T-cell (primary cell): ENCODE data around the gene YIPF4. TPM values are rescaled to one million over a fixed set of nuclear protein-coding genes. Genes with fewer than 3 reads are reported as not detected.
A peak's percentile ranks its signal among the peaks of the same experiment; 100 is the strongest.
"Not testable (repeated sequence)": the region's sequence is repeated elsewhere in the genome, so short reads cannot be mapped to it uniquely, and the experiment has no call there.

Source experiments
- ATAC-seq, 4 experiments: fragments of 200-7000 bp in 3 of 4; fragments of 150-1000 bp in 1 of 4; cut with Tn5 transposase; replicated peaks in 1 of 4; 1 replicate in 3 of 4; 2 replicates in 1 of 4; pipeline ENCODE4 v1.10.0; 2021; ENCODE audit warnings: moderate library complexity in 3 of 4, mild to moderate bottlenecking in 2 of 4, moderate number of reproducible peaks in 1 of 4
- CTCF ChIA-PET, 2 donors: fragments of 300-600 bp; sonication (Branson Sonifier 250); formaldehyde crosslinking; loops; one replicate each; lab custom pipeline; 2022; ENCODE audit warnings: antibody characterized with exemption in 2 of 2; lab: Charles Lee
- POLR2A ChIA-PET, 2 donors: fragments of 300-600 bp; sonication (Branson Sonifier 250); formaldehyde crosslinking; loops; one replicate each; lab custom pipeline; 2022; ENCODE audit warnings: antibody characterized with exemption in 2 of 2; lab: Charles Lee
- DNase-seq, 35 experiments: peaks; one replicate each; pipeline versions ENCODE4 v3.0.0 to v3.0.0-alpha.2; 2013 to 2023
- H3K27ac ChIP-seq: one replicate; pipeline ENCODE4 v1.5.1; 2013; ENCODE audit warnings: low read length
- H3K27me3 ChIP-seq, 2 experiments: replicated peaks in 1 of 2; 1 replicate in 1 of 2; 2 replicates in 1 of 2; pipeline versions ENCODE4 v1.6.1 to v1.7.0; 2013; ENCODE audit warnings: low read length in 1 of 2, mixed read lengths in 1 of 2; ENCODE audit not compliant: control insufficient read depth in 2 of 2, insufficient read depth in 2 of 2; ENCODE audit errors: extremely low read depth in 1 of 2
- H3K36me3 ChIP-seq, 2 donors: 1 replicate in 1 of 2; 2 replicates in 1 of 2; pipeline versions ENCODE4 v1.6.1 to v1.7.0; 2013; ENCODE audit warnings: low read length in 1 of 2; ENCODE audit not compliant: control insufficient read depth in 2 of 2, insufficient read depth in 1 of 2; ENCODE audit errors: extremely low read depth in 1 of 2
- H3K4me1 ChIP-seq, 2 experiments: 1 replicate in 1 of 2; 2 replicates in 1 of 2; pipeline versions ENCODE4 v1.6.1 to v1.7.0; 2013; ENCODE audit warnings: low read length in 2 of 2, mixed read lengths in 1 of 2; ENCODE audit not compliant: insufficient read depth in 2 of 2, control insufficient read depth in 1 of 2; ENCODE audit errors: extremely low read depth in 1 of 2
- H3K4me3 ChIP-seq, 2 donors: 1 replicate in 1 of 2; 2 replicates in 1 of 2; pipeline versions ENCODE4 v1.5.1 to v1.7.0; 2013; ENCODE audit warnings: mild to moderate bottlenecking in 2 of 2, low read length in 1 of 2, moderate library complexity in 1 of 2; ENCODE audit not compliant: control insufficient read depth in 1 of 2; ENCODE audit errors: extremely low read depth in 1 of 2
- H3K9me3 ChIP-seq: 2 replicates; pipeline ENCODE4 v1.7.0; 2013
- H3K27ac Mint-ChIP-seq, 2 donors: one replicate each; pipeline ENCODE4 v1.8.0; 2020 to 2021; ENCODE audit warnings: mild to moderate bottlenecking in 2 of 2, mixed read lengths in 2 of 2
- H3K27me3 Mint-ChIP-seq, 2 donors: one replicate each; pipeline ENCODE4 v1.8.0; 2021 to 2022; ENCODE audit warnings: mixed read lengths in 2 of 2
- H3K36me3 Mint-ChIP-seq: one replicate; pipeline ENCODE4 v1.8.0; 2021; ENCODE audit warnings: mixed read lengths
- H3K4me1 Mint-ChIP-seq, 3 donors: one replicate each; pipeline ENCODE4 v1.8.0; 2020 to 2022; ENCODE audit warnings: mixed read lengths in 3 of 3, mild to moderate bottlenecking in 1 of 3
- H3K4me3 Mint-ChIP-seq, 3 donors: one replicate each; pipeline ENCODE4 v1.8.0; 2020 to 2022; ENCODE audit warnings: mild to moderate bottlenecking in 3 of 3, mixed read lengths in 3 of 3, moderate library complexity in 3 of 3
- H3K9me3 Mint-ChIP-seq, 3 donors: one replicate each; pipeline ENCODE4 v1.8.0; 2020 to 2022; ENCODE audit warnings: mixed read lengths in 3 of 3
- WGBS: methylation state at CpG from one replicate; pipeline ENCODE4 v1.1.5; 2013; ENCODE audit warnings: missing lambda C conversion rate; ENCODE audit not compliant: insufficient coverage; 5-methylcytosine and 5-hydroxymethylcytosine counted together
- total RNA-seq, 35 experiments: library from RNA in 6 of 35; stranded (reverse) in 6 of 35; fragments of 120-200 nt in 1 of 35; gene quantifications; one replicate each; pipeline versions ENCODE4 v1.2.1 to v1.2.4 and lab custom pipeline; 2013 to 2026

Gene YIPF4
- total RNA-seq, 5 donors from 2014 or later (not counting 1 experiment from before 2014, with no cell fraction given) = 17.1 to 47.5 (median 42.7) TPM

DNA sequence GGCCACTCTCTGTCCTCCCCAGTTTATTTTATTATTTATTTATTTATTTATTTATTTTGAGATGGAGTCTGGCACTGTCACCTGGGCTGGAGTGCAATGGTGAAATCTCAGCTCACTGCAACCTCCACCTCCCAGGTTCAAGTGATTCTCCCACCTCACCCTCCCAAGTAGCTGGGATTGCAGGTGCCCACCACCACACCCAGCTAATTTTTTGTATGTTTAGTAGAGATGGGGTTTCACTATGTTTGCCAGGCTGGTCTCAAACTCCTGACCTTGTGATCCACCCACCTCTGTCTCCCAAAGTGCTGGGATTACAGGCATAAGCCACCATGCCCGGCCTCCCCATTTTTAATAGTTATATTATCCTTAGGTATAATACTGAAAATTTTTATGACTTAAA, 51.0 kb downstream of the YIPF4 start:
- H3K27me3 Mint-ChIP-seq, H3K4me1 Mint-ChIP-seq, CTCF ChIA-PET, H3K4me3 ChIP-seq, H3K27ac Mint-ChIP-seq, H3K9me3 ChIP-seq, H3K27ac ChIP-seq, H3K4me3 Mint-ChIP-seq, ATAC-seq, DNase-seq, H3K9me3 Mint-ChIP-seq, H3K36me3 ChIP-seq, H3K27me3 ChIP-seq, POLR2A ChIA-PET, H3K4me1 ChIP-seq: not testable (repeated sequence)
- H3K36me3 Mint-ChIP-seq = peaks cover 19% of the 10 kb centered on the region
- no CpG with 5 or more reads among the region's 1 CpG for WGBS

DNA sequence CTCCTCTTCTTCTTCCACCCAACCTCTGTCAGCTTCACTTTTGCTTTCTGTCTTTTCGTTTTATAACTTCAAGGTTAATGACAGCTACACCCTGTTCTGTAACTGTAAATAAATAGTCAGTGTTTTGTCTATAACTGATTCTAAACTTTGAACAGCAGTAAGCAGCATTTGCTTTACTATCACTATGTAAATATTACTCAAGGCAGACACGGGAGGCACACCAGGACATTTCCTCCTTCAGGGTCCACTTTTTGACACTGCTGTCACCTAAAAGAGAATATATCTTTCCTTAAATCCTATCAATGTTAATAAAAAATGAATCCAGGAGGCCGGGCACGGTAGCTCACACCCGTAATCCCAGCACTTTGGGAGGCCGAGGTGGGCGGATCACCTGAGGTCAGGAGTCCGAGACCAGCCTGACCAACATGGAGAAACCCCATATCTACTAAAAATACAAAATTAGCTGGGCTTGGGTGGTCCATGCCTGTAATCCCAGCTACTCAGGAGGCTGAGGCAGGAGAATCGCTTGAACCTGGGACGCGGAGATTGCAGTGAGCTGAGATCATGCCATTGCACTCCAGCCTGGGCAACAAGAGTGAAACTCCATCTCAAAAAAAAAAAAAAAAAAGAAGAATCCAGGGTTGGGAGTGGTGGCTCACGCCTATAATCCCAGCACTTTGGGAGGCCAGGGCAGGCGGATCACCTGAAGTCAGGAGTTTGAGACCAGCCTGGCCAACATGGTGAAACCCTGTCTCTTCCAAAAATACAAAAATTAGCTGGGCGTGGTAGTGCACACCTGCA, 51.7 kb downstream of the YIPF4 start:
- H3K27me3 Mint-ChIP-seq, H3K4me3 ChIP-seq, ATAC-seq, POLR2A ChIA-PET, H3K36me3 ChIP-seq, H3K27ac Mint-ChIP-seq, H3K4me1 Mint-ChIP-seq, H3K27ac ChIP-seq, H3K4me3 Mint-ChIP-seq, H3K27me3 ChIP-seq, H3K9me3 Mint-ChIP-seq, H3K9me3 ChIP-seq, DNase-seq, CTCF ChIA-PET, H3K4me1 ChIP-seq: not testable (repeated sequence)
- WGBS = 97% methylated on average over 6 of the region's 14 CpGs
- peaks cover 19% of the 10 kb centered on the region for H3K36me3 Mint-ChIP-seq

DNA sequence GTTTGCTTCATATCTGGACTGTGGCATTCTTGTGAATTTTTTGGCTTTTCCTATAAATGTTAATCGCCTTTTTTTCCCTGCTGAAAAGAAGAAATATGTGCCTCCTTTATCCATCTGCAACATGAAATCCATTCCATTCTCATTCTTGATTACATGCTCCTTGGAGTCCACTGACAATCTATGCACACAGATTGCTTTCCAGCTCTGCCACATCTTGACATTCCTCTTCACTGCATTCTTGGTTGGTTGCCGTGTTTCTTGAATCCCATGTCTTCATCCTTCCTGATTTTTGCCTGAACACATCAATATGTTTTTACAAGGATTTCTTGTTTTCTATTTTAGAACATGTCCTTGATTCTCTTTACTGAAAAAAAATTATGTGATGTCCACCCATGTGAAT, 52.4 kb downstream of the YIPF4 start:
- H3K36me3 Mint-ChIP-seq = peaks cover 16% of the 10 kb centered on the region
- H3K4me3 ChIP-seq = no peak overlapping the region
- H3K4me1 ChIP-seq = no peaks in the 10 kb centered on the region
- ChIA-PET POLR2A (no interaction called here), CTCF (no interaction called here)
- no peaks in the 10 kb centered on the region for H3K9me3 ChIP-seq
- ATAC-seq (no peak), DNase-seq (no peak)
- no peaks in the 10 kb centered on the region for H3K36me3 ChIP-seq
- no peak overlapping the region for H3K27ac ChIP-seq
- WGBS = 88% methylated on average over 1 of the region's 2 CpGs
- no peaks in the 10 kb centered on the region for H3K27me3 ChIP-seq
- H3K9me3 Mint-ChIP-seq = no peaks in the 10 kb centered on the region
- H3K4me1 Mint-ChIP-seq = no peaks in the 10 kb centered on the region
- no peaks in the 10 kb centered on the region for H3K27me3 Mint-ChIP-seq
- no peak overlapping the region for H3K27ac Mint-ChIP-seq
- H3K4me3 Mint-ChIP-seq = no peak overlapping the region

DNA sequence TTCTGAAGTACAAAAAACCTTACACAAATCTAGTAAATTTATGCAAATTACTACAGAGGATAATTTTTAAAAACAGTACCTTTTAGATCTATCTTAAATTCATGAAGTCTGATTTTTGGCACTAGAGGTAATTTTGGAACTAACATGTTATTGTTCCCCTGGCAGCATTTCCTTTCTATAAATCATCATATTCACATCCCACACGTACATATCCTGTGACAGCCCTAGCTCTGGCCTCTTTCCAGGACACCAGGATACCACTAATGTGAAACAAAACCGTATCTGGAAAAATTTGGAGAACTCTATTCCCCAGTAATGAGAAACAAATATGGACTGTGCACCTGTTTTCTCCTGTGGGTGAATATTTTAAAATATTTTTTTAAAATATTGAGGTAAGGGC, 65.1 kb downstream of the YIPF4 start:
- Mint-ChIP-seq H3K36me3 (peaks cover 10% of the 10 kb centered on the region), H3K4me1 (no peaks in the 10 kb centered on the region), H3K27ac (no peak overlapping the region), H3K4me3 (no peak overlapping the region), H3K9me3 (no peaks in the 10 kb centered on the region), H3K27me3 (no peaks in the 10 kb centered on the region)
- Histone ChIP-seq H3K27me3 (no peaks in the 10 kb centered on the region), H3K36me3 (no peaks in the 10 kb centered on the region), H3K9me3 (no peaks in the 10 kb centered on the region), H3K4me1 (no peaks in the 10 kb centered on the region), H3K27ac (no peak overlapping the region), H3K4me3 (no peak overlapping the region)
- ChIA-PET POLR2A (no interaction called here), CTCF (no interaction called here)
- no CpG with 5 or more reads among the region's 2 CpGs for WGBS
- DNase-seq = no peak
- no peak for ATAC-seq

DNA sequence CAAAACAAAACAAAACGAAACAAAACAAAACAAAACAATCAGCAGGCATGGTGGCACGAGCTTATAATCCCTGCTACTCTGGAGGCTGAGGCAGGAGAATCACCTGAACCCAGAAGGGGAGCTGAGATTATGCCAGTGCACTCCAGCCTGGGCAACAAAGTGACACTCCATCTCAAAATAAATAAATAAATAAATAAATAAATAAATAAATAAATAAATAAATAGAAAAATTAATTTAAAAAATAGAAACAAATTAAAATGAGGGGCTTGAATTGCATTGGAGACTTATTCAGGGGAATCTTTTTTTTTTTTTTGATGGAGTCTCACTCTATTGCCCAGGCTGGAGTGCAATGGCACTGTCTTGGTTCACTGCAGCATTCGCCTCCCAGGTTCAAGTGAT, 73.1 kb downstream of the YIPF4 start:
- not testable (repeated sequence) for H3K4me3 ChIP-seq, H3K27ac Mint-ChIP-seq

DNA sequence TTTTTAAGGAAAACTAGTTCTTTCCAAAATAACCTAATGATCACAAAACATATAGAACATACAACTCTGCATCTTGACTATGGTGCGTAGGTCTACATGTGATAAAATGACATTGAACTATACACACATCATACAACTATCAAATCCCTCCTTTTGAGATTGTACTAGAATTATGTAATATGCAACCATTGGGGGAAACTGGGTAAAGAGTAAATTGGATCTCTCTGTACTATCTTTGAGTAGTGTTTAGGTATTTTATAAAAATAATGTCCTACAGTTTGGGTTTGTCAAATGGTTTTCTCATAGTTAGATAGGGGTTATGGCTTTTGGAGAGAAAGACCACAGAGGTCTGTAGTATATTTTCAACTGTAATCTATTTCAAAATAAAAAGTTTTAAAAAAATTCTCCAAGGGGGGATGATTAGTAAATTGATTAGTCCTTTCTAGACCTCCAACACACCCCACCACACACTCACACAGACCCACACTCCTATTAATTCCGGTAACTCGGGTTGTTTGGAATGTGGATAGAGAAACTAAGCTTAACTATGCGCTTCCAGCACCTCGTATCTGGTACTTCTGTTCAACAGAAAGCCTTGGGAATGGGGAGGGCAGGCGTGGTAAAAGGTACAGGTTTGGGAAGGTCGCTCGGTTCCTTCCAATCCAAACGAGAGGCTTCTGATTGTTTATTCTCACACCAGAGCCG, 78.4 kb downstream of the YIPF4 start:
- Mint-ChIP-seq H3K36me3 (peaks cover 10% of the 10 kb centered on the region), H3K4me1 (peaks cover 29 to 32% (median 31%) of the 10 kb centered on the region in 3 donors), H3K4me3 (peak overlapping the region; percentile 82 to 91 (median 88)), H3K27ac (peak overlapping the region; percentile 88 to 91), H3K9me3 (no peaks in the 10 kb centered on the region), H3K27me3 (no peaks in the 10 kb centered on the region)
- ATAC-seq = peak in 3 of 4 experiments; percentile 3 to 7 (median 4)
- no peaks in the 10 kb centered on the region for H3K27me3 ChIP-seq
- DNase-seq = peak in 2 of 35 experiments; percentile 1 to 13
- ChIA-PET POLR2A (no interaction called here), CTCF (no interaction called here)
- peak overlapping the region; percentile 88 to 91 for H3K4me3 ChIP-seq
- WGBS = 6% methylated on average over 2 of the region's 10 CpGs
- peak overlapping the region; percentile 89 for H3K27ac ChIP-seq
- H3K4me1 ChIP-seq = peaks cover 12 to 19% of the 10 kb centered on the region in 2 experiments
- H3K9me3 ChIP-seq = no peaks in the 10 kb centered on the region
- peaks cover 0 to 2% of the 10 kb centered on the region in 2 donors for H3K36me3 ChIP-seq

More for the DNA sequence above, 73.1 kb downstream of the YIPF4 start:
- CTCF ChIA-PET, H3K27ac ChIP-seq, H3K4me3 Mint-ChIP-seq, H3K27me3 Mint-ChIP-seq, H3K36me3 Mint-ChIP-seq, H3K36me3 ChIP-seq, H3K4me1 Mint-ChIP-seq, ATAC-seq, H3K9me3 ChIP-seq, H3K9me3 Mint-ChIP-seq, H3K4me1 ChIP-seq, H3K27me3 ChIP-seq, DNase-seq: not testable (repeated sequence)
- POLR2A ChIA-PET = interaction anchor here in 1 of 2 donors (0.8 kb wide), 1 partner anchor 56 kb away, joined by 15 read pairs; no protein-coding TSS in a partner anchor
- WGBS = 79% methylated on average over 3 of the region's 3 CpGs
